ENCODE measurements around the gene ADAMTS17.

Gene ADAMTS17

GRCh38 chr15:100140527-100141308, 201.1 kb downstream of the ADAMTS17 start:
- FAIRE-seq (no peak), DNase-seq (ENCODE audit: low spot score) (no peak)

- DNase-seq (ENCODE audit: low spot score) (no peak), FAIRE-seq (no peak)
Observed at GRCh38 chr15:100134586-100134985, 207.2 kb downstream of the ADAMTS17 start.

- FAIRE-seq: no peak
- no peak for DNase-seq (ENCODE audit: low spot score)
Observed at GRCh38 chr15:100134089-100134583, 207.6 kb downstream of the ADAMTS17 start.

DNA sequence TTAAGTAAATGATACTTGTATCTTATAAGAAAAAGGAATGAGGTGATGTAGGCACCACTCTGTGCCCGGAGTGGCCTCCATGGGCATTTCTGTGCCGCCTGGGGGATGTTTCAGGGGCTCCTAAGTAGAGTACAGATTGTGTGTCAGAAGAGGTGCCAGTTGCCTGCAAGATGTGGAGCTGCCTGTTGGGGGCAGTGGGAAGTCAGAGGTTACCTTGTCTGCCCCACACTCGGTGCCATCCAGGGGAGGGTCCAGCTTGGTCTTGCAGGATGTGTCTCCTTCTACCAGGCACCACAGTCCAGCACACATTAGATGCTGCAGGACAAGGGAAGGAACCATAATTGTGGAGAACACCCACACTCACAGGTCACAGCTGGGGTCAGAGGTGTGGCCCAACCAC, 208.8 kb downstream of the ADAMTS17 start:
- FAIRE-seq (no peak), DNase-seq (ENCODE audit: low spot score) (no peak)

GRCh38 chr15:100132309-100132708, 209.5 kb downstream of the ADAMTS17 start:
- no peak for DNase-seq (ENCODE audit: low spot score)
- FAIRE-seq: no peak

DNA sequence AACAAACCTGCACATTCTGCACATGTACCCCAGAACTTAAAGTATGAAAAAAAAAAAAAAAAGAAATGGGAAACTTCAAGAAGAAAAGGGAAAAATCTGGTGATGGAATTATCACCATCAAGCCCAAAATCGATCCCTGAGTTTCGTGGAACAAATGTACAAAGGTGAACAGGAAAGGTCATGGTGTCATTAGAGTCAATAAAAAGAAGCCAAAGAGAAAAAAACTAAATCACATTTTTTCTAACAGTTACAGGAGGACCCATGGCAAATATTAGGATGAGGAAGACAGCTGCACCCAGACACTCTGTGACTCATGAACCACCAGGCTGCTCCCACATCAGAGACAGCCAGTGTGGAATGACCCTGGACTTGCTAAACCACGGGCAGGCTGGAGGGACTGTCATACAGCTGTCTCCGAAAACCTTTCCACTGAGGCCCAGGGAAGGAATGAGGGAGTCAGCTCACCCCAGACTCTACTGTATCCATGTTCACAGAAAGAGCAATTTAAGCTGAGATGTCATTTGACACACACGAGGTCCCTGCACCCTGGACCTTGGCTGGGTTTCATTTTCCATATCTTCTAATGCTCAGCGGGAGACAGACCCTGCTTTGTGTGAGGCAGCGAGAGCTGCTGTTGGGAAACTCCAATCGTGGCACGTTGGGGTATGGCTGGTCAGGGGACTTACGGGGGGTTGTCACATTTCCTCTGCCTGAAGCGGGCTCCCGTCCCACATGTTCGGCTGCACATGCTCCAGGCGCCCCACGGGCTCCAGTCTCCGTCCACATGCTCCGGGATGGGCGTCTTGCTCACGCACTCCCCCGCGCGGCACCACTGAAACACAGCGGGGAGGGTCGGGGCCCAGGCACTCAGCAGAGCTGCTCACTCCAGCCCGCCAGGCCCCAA, 210.2 kb downstream of the ADAMTS17 start:
- FAIRE-seq (no peak), DNase-seq (ENCODE audit: low spot score) (peak; percentile 41)

GRCh38 chr15:100129677-100130076, 212.1 kb downstream of the ADAMTS17 start:
- no peak for FAIRE-seq
- DNase-seq (ENCODE audit: low spot score): no peak

DNA sequence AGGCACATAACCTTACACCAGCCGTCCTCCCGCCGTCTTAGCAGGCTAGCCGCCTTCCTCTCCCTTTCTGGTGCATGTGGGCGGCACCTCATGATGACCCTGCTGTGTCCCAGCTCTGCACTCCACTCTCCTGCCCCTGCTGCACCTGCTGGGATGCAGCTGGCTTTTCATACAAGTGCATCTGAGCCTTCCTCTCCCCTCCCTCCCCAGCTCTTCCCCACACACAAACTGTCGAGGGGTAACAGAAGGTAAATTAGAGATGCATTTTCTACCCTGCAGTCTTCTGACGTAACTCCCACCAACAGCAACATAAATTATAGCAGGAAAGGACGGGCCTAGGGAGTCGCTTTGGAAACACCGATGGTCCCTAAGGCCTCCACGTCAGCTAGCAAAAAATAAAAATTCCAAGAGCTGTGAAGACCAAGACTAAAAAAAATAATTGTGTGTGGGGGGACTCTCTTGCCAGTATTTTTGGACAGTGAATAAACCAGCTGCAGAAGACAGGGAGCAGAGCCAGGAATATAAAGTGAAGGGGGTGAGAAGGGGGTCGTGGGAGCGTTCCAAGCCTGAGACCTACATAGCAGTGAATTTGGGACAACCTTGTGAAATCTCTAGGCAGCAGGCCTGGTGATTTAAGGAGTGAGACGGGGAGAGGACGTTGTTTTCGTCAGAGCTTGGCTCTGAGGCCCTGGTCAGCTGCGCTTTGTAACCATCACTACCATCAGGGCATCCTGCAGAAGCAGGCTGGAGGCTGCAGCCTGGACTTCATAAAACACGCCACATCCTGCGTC, 216.2 kb downstream of the ADAMTS17 start:
- FAIRE-seq (no peak), DNase-seq (ENCODE audit: low spot score) (no peak)

- DNase-seq (ENCODE audit: low spot score) (no peak), FAIRE-seq (no peak)
Observed at GRCh38 chr15:100124936-100125335, 216.8 kb downstream of the ADAMTS17 start.

DNA sequence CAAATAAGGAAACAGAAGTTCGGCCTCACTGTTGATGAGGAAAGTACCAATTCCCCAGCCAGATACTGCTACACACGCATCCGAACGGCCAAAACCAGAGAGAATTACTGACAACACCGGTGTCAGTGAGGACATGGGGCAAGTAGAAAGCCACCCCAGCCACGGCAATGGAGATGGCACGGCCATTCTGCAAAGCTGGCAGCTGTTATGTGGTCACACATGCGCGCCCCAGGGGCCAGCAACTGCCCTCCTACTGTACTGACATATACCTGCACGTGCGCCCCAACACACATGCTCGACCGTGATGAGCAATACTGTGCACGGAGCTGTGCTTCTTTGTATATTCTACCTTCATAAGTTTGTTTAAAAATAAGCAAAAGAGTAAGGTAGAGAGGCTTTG, 217.4 kb downstream of the ADAMTS17 start:
- DNase-seq (ENCODE audit: low spot score) (no peak), FAIRE-seq (no peak)

GRCh38 chr15:100123611-100124010, 218.2 kb downstream of the ADAMTS17 start:
- DNase-seq (ENCODE audit: low spot score) (no peak), FAIRE-seq (no peak)

- DNase-seq (ENCODE audit: low spot score) (no peak), FAIRE-seq (no peak)
Observed at GRCh38 chr15:100121285-100121684, 220.5 kb downstream of the ADAMTS17 start.

DNA sequence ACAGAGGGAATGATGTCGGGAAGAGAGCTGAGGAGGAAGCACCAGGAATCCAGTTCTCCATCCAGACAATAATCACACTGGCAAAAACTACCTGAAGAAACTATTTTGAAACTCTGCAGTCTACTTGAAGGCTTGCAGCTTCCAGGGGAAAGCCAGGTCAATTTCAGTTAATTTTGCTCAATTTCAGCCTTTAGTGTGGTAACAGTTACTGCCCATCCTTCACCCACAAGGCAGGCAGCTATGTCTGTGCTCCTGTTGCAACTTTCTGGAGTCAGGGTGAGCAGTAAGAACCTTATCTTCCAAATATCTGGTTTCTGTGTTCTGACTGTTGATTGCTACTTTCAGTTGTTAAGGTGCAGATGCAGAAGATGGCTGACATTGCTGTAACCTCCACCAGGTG, 221.7 kb downstream of the ADAMTS17 start:
- FAIRE-seq: no peak
- no peak for DNase-seq (ENCODE audit: low spot score)

DNA sequence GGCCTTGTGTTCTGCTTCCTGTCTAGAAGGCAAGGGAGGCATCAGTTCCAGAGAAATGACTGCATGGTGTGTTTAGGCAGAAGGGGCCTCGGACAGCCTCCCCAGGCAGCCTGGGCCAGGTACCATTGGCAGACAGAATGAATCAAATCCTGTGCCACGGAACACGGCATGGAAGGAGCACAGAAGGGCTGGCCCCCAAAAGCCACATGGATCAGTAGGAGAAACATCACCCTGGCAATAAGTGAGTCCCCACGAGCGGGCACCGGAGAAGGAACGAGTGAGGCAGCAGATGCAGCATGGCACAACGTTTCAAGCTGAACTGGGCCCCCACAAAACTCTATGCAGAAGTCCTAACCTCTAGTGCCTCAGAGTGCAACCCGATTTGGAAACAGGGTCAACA, 223.2 kb downstream of the ADAMTS17 start:
- FAIRE-seq (no peak), DNase-seq (ENCODE audit: low spot score) (no peak)

- FAIRE-seq: no peak
- no peak for DNase-seq (ENCODE audit: low spot score)
Observed at GRCh38 chr15:100116416-100117190, 225.2 kb downstream of the ADAMTS17 start.

DNA sequence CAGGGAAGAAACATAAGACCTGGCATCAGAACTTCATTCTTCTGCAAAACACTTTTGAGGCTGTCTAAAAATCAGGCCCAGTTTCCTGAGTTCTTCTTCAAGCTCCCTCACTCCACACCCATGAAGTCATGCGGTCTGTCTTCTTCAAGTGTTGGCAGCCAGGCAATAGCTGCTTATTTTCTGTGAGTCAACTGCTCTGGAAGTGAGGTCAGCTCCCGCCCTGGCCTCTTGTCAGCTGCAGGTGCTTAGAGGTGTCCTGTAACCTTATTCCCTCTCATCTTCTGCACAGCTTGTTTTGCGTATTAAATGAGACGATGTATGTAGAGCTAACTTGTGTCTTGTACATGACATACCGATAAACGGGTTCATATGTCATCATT, 226.1 kb downstream of the ADAMTS17 start:
- DNase-seq (ENCODE audit: low spot score): peak; percentile 8
- FAIRE-seq: no peak

GRCh38 chr15:100115066-100115710, 226.6 kb downstream of the ADAMTS17 start:
- no peak for DNase-seq (ENCODE audit: low spot score)
- no peak for FAIRE-seq

- FAIRE-seq (no peak), DNase-seq (ENCODE audit: low spot score) (peak; percentile 48)
Observed at GRCh38 chr15:100114571-100114970, 227.2 kb downstream of the ADAMTS17 start.

DNA sequence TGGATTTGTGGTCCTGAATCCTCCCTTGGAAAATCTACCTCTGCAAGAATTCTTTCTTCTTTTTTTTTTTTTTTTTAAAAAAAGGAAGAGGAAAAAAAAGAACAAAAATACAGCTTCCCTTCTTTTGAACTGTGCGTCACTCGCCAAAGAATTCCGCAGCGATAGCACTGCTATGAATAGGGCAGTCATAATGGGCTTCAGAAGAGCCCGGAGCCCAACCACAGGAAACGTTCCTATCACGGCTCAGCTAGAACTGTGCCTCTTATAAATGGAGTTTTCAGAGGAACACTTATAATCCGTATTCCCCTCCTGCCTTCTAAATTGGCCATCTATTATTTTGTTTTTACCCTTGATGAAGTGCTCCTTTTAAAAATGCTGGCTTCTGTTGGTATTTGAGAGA, 227.7 kb downstream of the ADAMTS17 start:
- DNase-seq (ENCODE audit: low spot score): peak; percentile 52

More for the DNA sequence above, 227.7 kb downstream of the ADAMTS17 start:
- FAIRE-seq: peak; percentile 37

Measured in RCC 7860 (cell line).